HL-60 (cell line): ENCODE measurements around the gene OR9G1.

Experiments used
- DNase-seq, 2 experiments: peaks; one replicate each; pipeline ENCODE4 v3.0.0-alpha.2; 2010 to 2020; ENCODE audit warnings: low read depth in 1 of 2, low spot score in 1 of 2
- H3K27ac ChIP-seq: fragments of 250-450 bp; sonication (Bioruptor Pico); replicated peaks from 2 replicates; pipeline ENCODE4 v1.5.1; 2020; ENCODE audit warnings: mild to moderate bottlenecking, moderate library complexity
- H3K27me3 ChIP-seq: fragments of 250-450 bp; sonication (Bioruptor Pico); 2 replicates; pipeline ENCODE4 v1.5.1; 2021; ENCODE audit warnings: mild to moderate bottlenecking, moderate library complexity; ENCODE audit not compliant: insufficient read depth, poor library complexity, severe bottlenecking
- H3K4me3 ChIP-seq: replicated peaks from 2 replicates; pipeline ENCODE4 v1.5.1; 2011; ENCODE audit warnings: mild to moderate bottlenecking, control low read depth, low read length; ENCODE audit not compliant: insufficient read depth
- GABPA ChIP-seq: IDR thresholded peaks from 2 replicates; pipeline ENCODE4 v1.6.1; 2012; ENCODE audit warnings: low read depth
- POLR2AphosphoS5 ChIP-seq: IDR thresholded peaks from 2 replicates; pipeline ENCODE4 v1.6.1; 2012; ENCODE audit warnings: low read depth
- SPI1 ChIP-seq: IDR thresholded peaks from 2 replicates; pipeline ENCODE4 v1.6.1; 2012; ENCODE audit warnings: low read depth, mild to moderate bottlenecking, borderline replicate concordance
- TF ChIP-seq, protein P1 (sequence below): IDR thresholded peaks from 2 replicates; pipeline ENCODE4 v1.6.1; 2012; ENCODE audit warnings: low read depth; ENCODE audit not compliant: insufficient replicate concordance
- TF ChIP-seq, protein P2 (sequence below): IDR thresholded peaks from one replicate; pipeline ENCODE4 v1.5.1; 2011; ENCODE audit warnings: low read length, control low read depth, inconsistent platforms; ENCODE audit not compliant: insufficient read depth

OR9G1 gene

DNA sequence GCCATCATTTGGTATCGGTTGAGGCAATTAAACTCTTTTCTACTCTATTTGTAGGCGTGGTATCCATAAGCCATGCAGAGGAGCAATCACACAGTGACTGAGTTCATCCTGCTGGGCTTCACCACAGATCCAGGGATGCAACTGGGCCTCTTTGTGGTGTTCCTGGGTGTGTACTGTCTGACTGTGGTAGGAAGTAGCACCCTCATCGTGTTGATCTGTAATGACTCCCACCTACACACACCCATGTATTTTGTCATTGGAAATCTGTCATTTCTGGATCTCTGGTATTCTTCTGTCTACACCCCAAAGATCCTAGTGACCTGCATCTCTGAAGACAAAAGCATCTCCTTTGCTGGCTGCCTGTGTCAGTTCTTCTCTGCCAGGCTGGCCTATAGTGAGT, 41.2 kb downstream of the OR9G1 start:
- Histone ChIP-seq H3K27ac (no peak overlapping the region), H3K27me3 (no peaks in the 10 kb centered on the region), H3K4me3 (no peak overlapping the region)
- no peak for DNase-seq
- TF ChIP-seq SPI1: no peak
- TF ChIP-seq, protein P1, sequence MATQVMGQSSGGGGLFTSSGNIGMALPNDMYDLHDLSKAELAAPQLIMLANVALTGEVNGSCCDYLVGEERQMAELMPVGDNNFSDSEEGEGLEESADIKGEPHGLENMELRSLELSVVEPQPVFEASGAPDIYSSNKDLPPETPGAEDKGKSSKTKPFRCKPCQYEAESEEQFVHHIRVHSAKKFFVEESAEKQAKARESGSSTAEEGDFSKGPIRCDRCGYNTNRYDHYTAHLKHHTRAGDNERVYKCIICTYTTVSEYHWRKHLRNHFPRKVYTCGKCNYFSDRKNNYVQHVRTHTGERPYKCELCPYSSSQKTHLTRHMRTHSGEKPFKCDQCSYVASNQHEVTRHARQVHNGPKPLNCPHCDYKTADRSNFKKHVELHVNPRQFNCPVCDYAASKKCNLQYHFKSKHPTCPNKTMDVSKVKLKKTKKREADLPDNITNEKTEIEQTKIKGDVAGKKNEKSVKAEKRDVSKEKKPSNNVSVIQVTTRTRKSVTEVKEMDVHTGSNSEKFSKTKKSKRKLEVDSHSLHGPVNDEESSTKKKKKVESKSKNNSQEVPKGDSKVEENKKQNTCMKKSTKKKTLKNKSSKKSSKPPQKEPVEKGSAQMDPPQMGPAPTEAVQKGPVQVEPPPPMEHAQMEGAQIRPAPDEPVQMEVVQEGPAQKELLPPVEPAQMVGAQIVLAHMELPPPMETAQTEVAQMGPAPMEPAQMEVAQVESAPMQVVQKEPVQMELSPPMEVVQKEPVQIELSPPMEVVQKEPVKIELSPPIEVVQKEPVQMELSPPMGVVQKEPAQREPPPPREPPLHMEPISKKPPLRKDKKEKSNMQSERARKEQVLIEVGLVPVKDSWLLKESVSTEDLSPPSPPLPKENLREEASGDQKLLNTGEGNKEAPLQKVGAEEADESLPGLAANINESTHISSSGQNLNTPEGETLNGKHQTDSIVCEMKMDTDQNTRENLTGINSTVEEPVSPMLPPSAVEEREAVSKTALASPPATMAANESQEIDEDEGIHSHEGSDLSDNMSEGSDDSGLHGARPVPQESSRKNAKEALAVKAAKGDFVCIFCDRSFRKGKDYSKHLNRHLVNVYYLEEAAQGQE: no peak

DNA sequence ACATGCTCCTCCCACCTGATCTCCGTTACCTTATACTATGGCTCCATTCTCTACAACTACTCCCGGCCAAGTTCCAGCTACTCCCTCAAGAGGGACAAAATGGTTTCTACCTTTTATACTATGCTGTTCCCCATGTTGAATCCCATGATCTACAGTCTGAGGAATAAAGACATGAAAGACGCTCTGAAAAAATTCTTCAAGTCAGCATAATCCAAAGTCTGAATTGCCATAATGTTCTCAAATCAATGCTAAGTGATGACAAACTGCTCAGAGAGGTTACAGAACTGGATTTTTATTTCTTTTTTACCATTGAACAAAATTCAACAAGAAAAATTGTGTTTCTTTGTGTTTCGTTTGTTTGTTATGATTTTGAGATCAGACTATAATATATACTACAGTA, 42.0 kb downstream of the OR9G1 start:
- no peak overlapping the region for H3K4me3 ChIP-seq
- DNase-seq: no peak
- TF ChIP-seq, protein P2, sequence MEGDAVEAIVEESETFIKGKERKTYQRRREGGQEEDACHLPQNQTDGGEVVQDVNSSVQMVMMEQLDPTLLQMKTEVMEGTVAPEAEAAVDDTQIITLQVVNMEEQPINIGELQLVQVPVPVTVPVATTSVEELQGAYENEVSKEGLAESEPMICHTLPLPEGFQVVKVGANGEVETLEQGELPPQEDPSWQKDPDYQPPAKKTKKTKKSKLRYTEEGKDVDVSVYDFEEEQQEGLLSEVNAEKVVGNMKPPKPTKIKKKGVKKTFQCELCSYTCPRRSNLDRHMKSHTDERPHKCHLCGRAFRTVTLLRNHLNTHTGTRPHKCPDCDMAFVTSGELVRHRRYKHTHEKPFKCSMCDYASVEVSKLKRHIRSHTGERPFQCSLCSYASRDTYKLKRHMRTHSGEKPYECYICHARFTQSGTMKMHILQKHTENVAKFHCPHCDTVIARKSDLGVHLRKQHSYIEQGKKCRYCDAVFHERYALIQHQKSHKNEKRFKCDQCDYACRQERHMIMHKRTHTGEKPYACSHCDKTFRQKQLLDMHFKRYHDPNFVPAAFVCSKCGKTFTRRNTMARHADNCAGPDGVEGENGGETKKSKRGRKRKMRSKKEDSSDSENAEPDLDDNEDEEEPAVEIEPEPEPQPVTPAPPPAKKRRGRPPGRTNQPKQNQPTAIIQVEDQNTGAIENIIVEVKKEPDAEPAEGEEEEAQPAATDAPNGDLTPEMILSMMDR: no peak
- no peak for TF ChIP-seq POLR2AphosphoS5
- TF ChIP-seq GABPA: no peak
- TF ChIP-seq SPI1: no peak
- TF ChIP-seq, protein P1: no peak
- no peaks in the 10 kb centered on the region for H3K27me3 ChIP-seq
- no peak overlapping the region for H3K27ac ChIP-seq

DNA sequence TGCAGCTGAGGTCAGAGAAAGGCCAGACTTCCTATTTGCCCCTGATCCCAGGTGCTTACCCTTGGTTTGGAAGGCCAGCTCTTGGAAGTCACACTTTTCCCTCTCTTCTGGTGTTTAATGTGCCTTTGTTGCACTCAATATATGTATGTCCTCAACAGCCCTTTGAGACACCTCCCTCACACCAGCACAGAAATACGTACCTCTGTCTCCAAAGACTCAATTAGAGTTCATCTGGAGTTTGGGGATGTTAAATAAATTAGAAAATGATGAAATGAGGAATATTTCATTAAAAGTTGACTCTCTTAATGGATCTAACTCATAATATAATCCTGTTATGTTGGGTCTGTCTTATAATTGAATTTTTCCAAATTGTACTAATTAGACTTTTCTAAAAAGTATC, 49.7 kb downstream of the OR9G1 start, which contains the start of gene OR9G4:
Gene OR9G4, minus strand, starts transcription at position 101 of the 400 bp plus-strand sequence. CDS start 4,931 bp downstream, outside the sequence.
- H3K27me3 ChIP-seq: peaks cover 2% of the 10 kb centered on the region
- H3K27ac ChIP-seq: no peak within 1 kb of the TSS
- H3K4me3 ChIP-seq: no peak within 1 kb of the TSS
- TF ChIP-seq, protein P2: no peak
- TF ChIP-seq GABPA (no peak), SPI1 (no peak), POLR2AphosphoS5 (no peak)
- TF ChIP-seq, protein P1: no peak
- DNase-seq: no peak

DNA sequence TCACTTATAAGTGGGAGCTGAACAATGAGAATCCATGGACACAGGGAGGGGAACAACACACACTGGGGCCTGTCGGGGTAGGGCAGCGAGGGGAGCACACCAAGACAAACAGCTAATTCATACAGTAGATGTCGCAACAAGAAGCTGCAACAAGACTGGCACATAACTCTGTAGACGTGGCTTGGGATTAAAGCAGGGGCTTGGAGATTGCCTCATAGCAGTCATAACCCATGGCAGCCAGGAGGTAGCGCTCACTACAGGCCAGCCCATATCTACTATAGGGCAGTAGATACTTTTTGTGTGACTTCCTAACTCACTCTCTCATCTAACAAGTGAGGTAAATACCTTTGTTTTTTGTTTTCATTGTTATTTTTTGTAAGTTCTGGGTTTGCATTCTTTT, 51.3 kb downstream of the OR9G1 start:
- DNase-seq: no peak
- H3K27me3 ChIP-seq: peaks cover 2% of the 10 kb centered on the region
- no peak overlapping the region for H3K4me3 ChIP-seq
- H3K27ac ChIP-seq: no peak overlapping the region
- no peak for TF ChIP-seq SPI1
